Peyer's patch (tissue), 4 donors: ENCODE measurements around the gene MAB21L4. TPM values are rescaled to one million over a fixed set of nuclear protein-coding genes. Genes with fewer than 3 reads are reported as not detected.

Experiments
- DNase-seq, 3 donors: peaks; one replicate each; pipeline ENCODE4 v3.0.0-alpha.2; 2017 to 2019
- H3K27ac ChIP-seq, 4 donors: fragments of 200-600 bp; sonication (generic); one replicate each; pipeline ENCODE4 v1.5.1; 2016 to 2019
- H3K27me3 ChIP-seq, 2 donors: fragments of 200-600 bp; sonication (generic); one replicate each; pipeline ENCODE4 v1.5.1; 2019
- H3K36me3 ChIP-seq, 3 donors: fragments of 200-600 bp; sonication (generic); one replicate each; pipeline ENCODE4 v1.5.1; 2016 to 2019
- H3K4me1 ChIP-seq, 4 donors: fragments of 200-600 bp; sonication (generic); one replicate each; pipeline ENCODE4 v1.5.1; 2016 to 2019
- H3K4me3 ChIP-seq, 4 donors: fragments of 200-600 bp; sonication (generic); 1 replicate in 3 of 4; 2 replicates in 1 of 4; pipeline ENCODE4 v1.5.1; 2016 to 2019; ENCODE audit warnings: mild to moderate bottlenecking in 1 of 4
- H3K9me3 ChIP-seq, 4 donors: fragments of 200-600 bp; sonication (generic); one replicate each; pipeline ENCODE4 v1.5.1; 2016 to 2019; ENCODE audit warnings: mild to moderate bottlenecking in 1 of 4
- CTCF ChIP-seq, 6 experiments: fragments of 450-650 bp in 4 of 6; fragments of 200-600 bp in 2 of 6; sonication (generic) in 1 of 6; IDR thresholded peaks; one replicate each; pipeline ENCODE4 v1.5.1; 2017 to 2019; ENCODE audit warnings: antibody characterized with exemption in 6 of 6, mild to moderate bottlenecking in 3 of 6, moderate library complexity in 1 of 6
- POLR2A ChIP-seq, 2 donors: fragments of 450-650 bp; IDR thresholded peaks; one replicate each; pipeline ENCODE4 v1.5.1; 2017; ENCODE audit warnings: antibody characterized with exemption in 2 of 2, mild to moderate bottlenecking in 2 of 2, moderate library complexity in 2 of 2
- total RNA-seq, 4 donors: library from RNA; depleted of rRNA; stranded (reverse); fragments of >200 nt; gene quantifications; one replicate each; pipeline ENCODE4 v1.1.0, GENCODE V29; 2016

The MAB21L4 gene
- total RNA-seq, 4 donors from 2014 or later: 2.1 to 6.1 (median 3.7) TPM; not detected in 1

DNA sequence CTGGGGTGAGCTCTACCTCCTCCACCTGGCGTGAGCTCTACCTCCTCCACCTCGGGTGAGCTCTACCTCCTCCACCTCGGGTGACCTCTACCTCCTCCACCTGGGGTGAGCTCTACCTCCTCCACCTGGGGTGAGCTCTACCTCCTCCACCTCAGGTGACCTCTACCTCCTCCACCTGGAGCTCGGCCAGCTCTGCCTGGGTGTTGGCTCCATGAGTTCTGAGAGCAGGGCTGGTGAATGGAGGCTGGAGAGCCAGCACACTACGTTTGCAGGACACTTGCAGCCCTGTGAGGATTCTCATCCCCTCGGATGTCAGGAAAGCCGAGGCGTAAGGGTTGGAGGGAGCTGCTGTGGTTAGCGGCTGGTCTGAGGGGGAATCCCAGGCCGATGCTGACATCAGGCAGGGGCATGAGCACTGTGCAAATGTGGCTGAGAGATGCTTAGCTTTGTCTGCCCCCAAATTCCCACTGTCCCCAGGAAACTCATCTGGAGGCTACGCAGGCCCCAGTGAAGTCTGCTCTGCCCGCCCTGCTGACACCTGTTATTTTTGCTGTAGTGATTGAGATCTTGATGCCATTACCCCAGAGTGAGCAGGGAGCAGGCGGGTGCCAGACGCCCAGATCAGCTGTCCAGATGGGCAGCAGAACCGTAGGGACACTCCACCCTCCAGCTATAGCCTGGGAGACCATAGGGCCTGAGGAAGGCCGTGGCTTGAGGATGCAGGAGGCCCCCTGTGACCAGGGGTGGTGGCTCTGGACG is 13.4 kb upstream of the MAB21L4 start:
- Histone ChIP-seq H3K27ac (no peak overlapping the region), H3K9me3 (no peaks in the 10 kb centered on the region), H3K4me3 (no peak overlapping the region), H3K36me3 (no peaks in the 10 kb centered on the region), H3K4me1 (peaks cover 0 to 5% (median 2%) of the 10 kb centered on the region in 4 donors), H3K27me3 (no peaks in the 10 kb centered on the region)
- no peak for TF ChIP-seq POLR2A (IDR thresholded peaks at IDR 0.05)
- no peak for TF ChIP-seq CTCF (IDR thresholded peaks at IDR 0.05)
- no peak for DNase-seq

GRCh38 chr2:240906911-240907590 is 11.1 kb upstream of the MAB21L4 start:
- DNase-seq: no peak
- Histone ChIP-seq H3K27ac (no peak overlapping the region), H3K4me1 (no peaks in the 10 kb centered on the region), H3K36me3 (no peaks in the 10 kb centered on the region), H3K4me3 (no peak overlapping the region), H3K27me3 (no peaks in the 10 kb centered on the region), H3K9me3 (no peaks in the 10 kb centered on the region)
- no peak for TF ChIP-seq CTCF (IDR thresholded peaks at IDR 0.05)

GRCh38 chr2:240906141-240906910 is 10.4 kb upstream of the MAB21L4 start, which contains the start of gene CROCC2:
TSS of gene CROCC2 (plus strand) at chr2:240906336. CDS start at chr2:240906514, 178 bp downstream.
- Histone ChIP-seq H3K9me3 (no peaks in the 10 kb centered on the region), H3K27ac (no peak within 1 kb of the TSS), H3K4me3 (no peak within 1 kb of the TSS), H3K27me3 (no peaks in the 10 kb centered on the region), H3K4me1 (no peaks in the 10 kb centered on the region), H3K36me3 (no peaks in the 10 kb centered on the region)
- no peak for TF ChIP-seq CTCF (IDR thresholded peaks at IDR 0.05)
- no peak for TF ChIP-seq POLR2A (IDR thresholded peaks at IDR 0.05)
- no peak for DNase-seq

DNA sequence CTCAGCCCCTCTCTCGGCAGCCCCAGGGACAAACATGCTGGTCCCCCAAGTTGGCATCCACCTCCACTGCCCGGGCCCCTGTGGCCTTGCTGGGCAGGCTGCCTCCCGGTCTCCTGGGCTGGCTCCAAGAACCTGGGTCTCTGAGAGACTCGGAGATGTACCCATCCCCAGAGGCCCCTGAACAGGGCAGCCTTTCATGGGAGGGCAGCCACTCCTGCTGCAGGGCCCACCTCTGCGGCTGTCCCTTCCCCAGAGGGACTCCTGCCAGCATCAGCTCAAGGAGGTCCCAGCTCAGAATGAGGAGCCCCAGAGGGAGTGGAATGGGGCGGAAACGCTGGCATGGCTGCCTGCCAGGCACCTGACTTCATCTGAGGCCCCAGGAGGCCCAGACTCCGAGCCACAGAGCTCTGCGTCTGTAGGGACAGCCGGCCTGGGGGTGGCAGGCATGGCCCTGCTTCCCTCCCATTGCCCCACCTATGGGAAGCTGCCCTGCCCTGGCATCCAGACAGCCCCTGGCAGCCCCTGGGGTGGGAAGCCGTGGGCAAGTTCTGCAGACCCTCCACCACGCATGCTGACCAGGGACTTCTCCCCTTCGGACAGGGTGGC is 9.3 kb upstream of the MAB21L4 start:
- H3K27me3 ChIP-seq: no peaks in the 10 kb centered on the region
- no peak overlapping the region for H3K27ac ChIP-seq
- no peaks in the 10 kb centered on the region for H3K36me3 ChIP-seq
- no peaks in the 10 kb centered on the region for H3K4me1 ChIP-seq
- no peak for DNase-seq
- H3K9me3 ChIP-seq: no peaks in the 10 kb centered on the region
- H3K4me3 ChIP-seq: no peak overlapping the region
- TF ChIP-seq CTCF (IDR thresholded peaks at IDR 0.05) (no peak), POLR2A (IDR thresholded peaks at IDR 0.05) (no peak)
